ENCODE measurements around the gene TUBA4A. TPM values are rescaled to one million over a fixed set of nuclear protein-coding genes. Genes with fewer than 3 reads are reported as not detected.
A peak's percentile ranks its signal among the peaks of the same experiment; 100 is the strongest.

TUBA4A gene
- total RNA-seq, 1 experiment from 2014 or later = 40.8 TPM

DNA sequence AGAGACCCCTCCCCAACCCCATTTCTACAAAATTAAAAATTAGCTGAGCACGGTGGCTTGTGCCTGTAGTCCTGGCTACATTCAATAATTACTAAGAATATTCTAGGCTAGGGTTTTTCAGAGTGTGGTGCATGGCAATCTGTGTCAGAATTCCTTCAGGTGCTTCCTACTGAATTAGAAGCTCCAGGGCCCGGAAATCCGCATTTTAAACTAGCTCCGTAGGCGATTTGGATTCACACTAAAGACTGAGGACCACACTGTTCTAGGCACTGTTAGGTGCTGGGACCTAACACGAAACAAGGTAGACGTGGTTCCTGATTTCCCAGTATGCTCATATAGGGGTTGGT is 47.8 kb downstream of the TUBA4A start (continued):
- TF ChIP-seq, protein P1, sequence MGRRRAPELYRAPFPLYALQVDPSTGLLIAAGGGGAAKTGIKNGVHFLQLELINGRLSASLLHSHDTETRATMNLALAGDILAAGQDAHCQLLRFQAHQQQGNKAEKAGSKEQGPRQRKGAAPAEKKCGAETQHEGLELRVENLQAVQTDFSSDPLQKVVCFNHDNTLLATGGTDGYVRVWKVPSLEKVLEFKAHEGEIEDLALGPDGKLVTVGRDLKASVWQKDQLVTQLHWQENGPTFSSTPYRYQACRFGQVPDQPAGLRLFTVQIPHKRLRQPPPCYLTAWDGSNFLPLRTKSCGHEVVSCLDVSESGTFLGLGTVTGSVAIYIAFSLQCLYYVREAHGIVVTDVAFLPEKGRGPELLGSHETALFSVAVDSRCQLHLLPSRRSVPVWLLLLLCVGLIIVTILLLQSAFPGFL (CRISPR knock-in tag; IDR thresholded peaks at IDR 0.05; ENCODE audit: borderline replicate concordance) = no peak
- TF ChIP-seq, protein P2, sequence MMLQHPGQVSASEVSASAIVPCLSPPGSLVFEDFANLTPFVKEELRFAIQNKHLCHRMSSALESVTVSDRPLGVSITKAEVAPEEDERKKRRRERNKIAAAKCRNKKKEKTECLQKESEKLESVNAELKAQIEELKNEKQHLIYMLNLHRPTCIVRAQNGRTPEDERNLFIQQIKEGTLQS (CRISPR knock-in tag; conservative IDR thresholded peaks at IDR 0.05) = no peak
- TF ChIP-seq RORB (CRISPR knock-in tag; IDR thresholded peaks at IDR 0.05) (no peak), FOXJ3 (CRISPR knock-in tag; IDR thresholded peaks at IDR 0.05; ENCODE audit: borderline replicate concordance) (no peak)
- TF ChIP-seq, protein P3, sequence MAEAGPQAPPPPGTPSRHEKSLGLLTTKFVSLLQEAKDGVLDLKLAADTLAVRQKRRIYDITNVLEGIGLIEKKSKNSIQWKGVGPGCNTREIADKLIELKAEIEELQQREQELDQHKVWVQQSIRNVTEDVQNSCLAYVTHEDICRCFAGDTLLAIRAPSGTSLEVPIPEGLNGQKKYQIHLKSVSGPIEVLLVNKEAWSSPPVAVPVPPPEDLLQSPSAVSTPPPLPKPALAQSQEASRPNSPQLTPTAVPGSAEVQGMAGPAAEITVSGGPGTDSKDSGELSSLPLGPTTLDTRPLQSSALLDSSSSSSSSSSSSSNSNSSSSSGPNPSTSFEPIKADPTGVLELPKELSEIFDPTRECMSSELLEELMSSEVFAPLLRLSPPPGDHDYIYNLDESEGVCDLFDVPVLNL (CRISPR knock-in tag; IDR thresholded peaks at IDR 0.05; ENCODE audit: borderline replicate concordance, low read depth) = no peak

DNA sequence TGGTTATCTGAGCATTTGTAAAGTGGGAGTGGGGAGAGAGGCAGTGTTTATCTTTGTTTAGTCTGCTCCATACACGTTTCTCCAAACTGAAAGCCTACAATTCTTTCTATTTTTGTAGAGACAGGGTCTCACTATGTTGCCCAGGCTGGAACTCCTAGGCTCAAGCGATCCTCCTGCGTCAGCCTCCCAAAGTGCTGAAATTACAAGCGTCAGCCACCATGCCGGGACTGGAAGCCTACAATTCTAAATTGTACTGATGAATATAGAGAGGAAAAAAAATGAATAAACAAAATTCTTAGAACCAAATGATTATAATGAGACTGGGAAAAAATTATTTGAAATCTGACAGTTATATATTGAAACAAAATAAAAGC is 48.6 kb downstream of the TUBA4A start:
- DNase-seq (ENCODE audit: low spot score) = no peak
- TF ChIP-seq, protein P4, sequence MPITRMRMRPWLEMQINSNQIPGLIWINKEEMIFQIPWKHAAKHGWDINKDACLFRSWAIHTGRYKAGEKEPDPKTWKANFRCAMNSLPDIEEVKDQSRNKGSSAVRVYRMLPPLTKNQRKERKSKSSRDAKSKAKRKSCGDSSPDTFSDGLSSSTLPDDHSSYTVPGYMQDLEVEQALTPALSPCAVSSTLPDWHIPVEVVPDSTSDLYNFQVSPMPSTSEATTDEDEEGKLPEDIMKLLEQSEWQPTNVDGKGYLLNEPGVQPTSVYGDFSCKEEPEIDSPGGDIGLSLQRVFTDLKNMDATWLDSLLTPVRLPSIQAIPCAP (CRISPR knock-in tag; IDR thresholded peaks at IDR 0.05) = no peak
- ATAC-seq = no peak
- POLR2A ChIA-PET = interaction anchor here (0.7 kb wide), 1 partner anchor 495 kb away, joined by 3 read pairs; no protein-coding TSS in a partner anchor
- Mint-ChIP-seq H3K4me1 (peaks cover 6% of the 10 kb centered on the region), H3K4me3 (peak overlapping the region; percentile 74), H3K27ac (no peak overlapping the region), H3K36me3 (peaks cover 17% of the 10 kb centered on the region), H3K27me3 (ENCODE audit: low read depth) (peaks cover 15% of the 10 kb centered on the region), H3K9me3 (peaks cover 14% of the 10 kb centered on the region)
- CTCF ChIA-PET = interaction anchor here (0.7 to 1.1 kb wide), 2 partner anchors 273 to 325 kb away, joined by 3 read pairs; no protein-coding TSS in a partner anchor

DNA sequence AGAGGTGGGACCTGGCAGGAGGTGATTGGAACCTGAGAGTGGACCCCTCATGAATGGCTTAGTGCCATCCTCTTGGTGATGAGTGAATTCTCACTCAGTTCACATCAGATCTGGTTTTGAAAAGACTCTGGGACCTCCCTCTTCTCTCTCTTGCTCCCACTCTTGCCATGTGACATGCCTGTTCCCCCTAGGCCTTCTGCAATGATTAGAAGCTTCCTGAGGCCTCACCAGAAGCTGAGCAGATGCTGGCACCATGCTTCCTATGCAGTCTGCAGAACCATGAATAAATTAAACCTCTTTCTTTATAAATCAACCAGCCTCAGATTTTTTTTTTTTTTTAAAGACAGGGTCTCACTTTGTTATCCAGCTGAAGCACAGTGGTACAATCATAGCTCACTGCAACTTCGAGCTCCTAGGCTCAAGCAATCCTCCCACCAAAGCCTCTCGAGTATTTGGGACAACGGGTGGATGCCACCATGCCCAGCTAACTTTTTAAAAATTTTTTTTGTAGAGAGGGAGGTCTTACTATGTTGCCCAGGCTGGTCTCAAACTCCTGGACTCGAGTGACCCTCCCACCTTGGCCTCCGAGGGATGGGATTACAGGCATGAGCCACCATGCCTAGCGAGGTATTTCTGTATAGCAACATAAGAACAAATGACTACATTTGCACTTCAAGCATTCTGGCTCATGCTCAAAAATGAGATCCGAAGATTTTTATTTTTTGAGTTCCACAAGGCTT is 49.1 kb downstream of the TUBA4A start:
- Mint-ChIP-seq H3K9me3 (peaks cover 14% of the 10 kb centered on the region), H3K27ac (no peak overlapping the region), H3K4me3 (peak overlapping the region; percentile 74; the same call in 1 of the 2 replicates), H3K36me3 (peaks cover 12% of the 10 kb centered on the region), H3K4me1 (peaks cover 6% of the 10 kb centered on the region), H3K27me3 (ENCODE audit: low read depth) (peaks cover 15% of the 10 kb centered on the region)
- POLR2A ChIA-PET = interaction anchor here (0.7 kb wide), 1 partner anchor 494 kb away, joined by 3 read pairs; no protein-coding TSS in a partner anchor
- CTCF ChIA-PET = interaction anchor here (0.7 to 0.8 kb wide), 2 partner anchors 273 to 675 kb away, joined by 3 read pairs; no protein-coding TSS in a partner anchor
- no peak for DNase-seq (ENCODE audit: low spot score)
- no peak for ATAC-seq
- no peak for TF ChIP-seq ETV6 (CRISPR knock-in tag; IDR thresholded peaks at IDR 0.05)
- TF ChIP-seq CBFB (CRISPR knock-in tag; IDR thresholded peaks at IDR 0.05; ENCODE audit: low read depth) = no peak
- no peak for TF ChIP-seq ZNF317 (CRISPR knock-in tag; IDR thresholded peaks at IDR 0.05; ENCODE audit: borderline replicate concordance, low read depth)
- TF ChIP-seq KAT7 (CRISPR knock-in tag; IDR thresholded peaks at IDR 0.05; ENCODE audit: borderline replicate concordance) = no peak
- TF ChIP-seq, protein P5, sequence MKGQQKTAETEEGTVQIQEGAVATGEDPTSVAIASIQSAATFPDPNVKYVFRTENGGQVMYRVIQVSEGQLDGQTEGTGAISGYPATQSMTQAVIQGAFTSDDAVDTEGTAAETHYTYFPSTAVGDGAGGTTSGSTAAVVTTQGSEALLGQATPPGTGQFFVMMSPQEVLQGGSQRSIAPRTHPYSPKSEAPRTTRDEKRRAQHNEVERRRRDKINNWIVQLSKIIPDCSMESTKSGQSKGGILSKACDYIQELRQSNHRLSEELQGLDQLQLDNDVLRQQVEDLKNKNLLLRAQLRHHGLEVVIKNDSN (CRISPR knock-in tag; IDR thresholded peaks at IDR 0.05) = no peak
- TF ChIP-seq, protein P6, sequence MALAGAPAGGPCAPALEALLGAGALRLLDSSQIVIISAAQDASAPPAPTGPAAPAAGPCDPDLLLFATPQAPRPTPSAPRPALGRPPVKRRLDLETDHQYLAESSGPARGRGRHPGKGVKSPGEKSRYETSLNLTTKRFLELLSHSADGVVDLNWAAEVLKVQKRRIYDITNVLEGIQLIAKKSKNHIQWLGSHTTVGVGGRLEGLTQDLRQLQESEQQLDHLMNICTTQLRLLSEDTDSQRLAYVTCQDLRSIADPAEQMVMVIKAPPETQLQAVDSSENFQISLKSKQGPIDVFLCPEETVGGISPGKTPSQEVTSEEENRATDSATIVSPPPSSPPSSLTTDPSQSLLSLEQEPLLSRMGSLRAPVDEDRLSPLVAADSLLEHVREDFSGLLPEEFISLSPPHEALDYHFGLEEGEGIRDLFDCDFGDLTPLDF (CRISPR knock-in tag; IDR thresholded peaks at IDR 0.05) = no peak
- TF ChIP-seq CREM (CRISPR knock-in tag; IDR thresholded peaks at IDR 0.05) = no peak
- TF ChIP-seq NR2C2 (CRISPR knock-in tag; IDR thresholded peaks at IDR 0.05) = no peak
- no peak for TF ChIP-seq ZNF423 (CRISPR knock-in tag; IDR thresholded peaks at IDR 0.05)
- TF ChIP-seq, protein P7, sequence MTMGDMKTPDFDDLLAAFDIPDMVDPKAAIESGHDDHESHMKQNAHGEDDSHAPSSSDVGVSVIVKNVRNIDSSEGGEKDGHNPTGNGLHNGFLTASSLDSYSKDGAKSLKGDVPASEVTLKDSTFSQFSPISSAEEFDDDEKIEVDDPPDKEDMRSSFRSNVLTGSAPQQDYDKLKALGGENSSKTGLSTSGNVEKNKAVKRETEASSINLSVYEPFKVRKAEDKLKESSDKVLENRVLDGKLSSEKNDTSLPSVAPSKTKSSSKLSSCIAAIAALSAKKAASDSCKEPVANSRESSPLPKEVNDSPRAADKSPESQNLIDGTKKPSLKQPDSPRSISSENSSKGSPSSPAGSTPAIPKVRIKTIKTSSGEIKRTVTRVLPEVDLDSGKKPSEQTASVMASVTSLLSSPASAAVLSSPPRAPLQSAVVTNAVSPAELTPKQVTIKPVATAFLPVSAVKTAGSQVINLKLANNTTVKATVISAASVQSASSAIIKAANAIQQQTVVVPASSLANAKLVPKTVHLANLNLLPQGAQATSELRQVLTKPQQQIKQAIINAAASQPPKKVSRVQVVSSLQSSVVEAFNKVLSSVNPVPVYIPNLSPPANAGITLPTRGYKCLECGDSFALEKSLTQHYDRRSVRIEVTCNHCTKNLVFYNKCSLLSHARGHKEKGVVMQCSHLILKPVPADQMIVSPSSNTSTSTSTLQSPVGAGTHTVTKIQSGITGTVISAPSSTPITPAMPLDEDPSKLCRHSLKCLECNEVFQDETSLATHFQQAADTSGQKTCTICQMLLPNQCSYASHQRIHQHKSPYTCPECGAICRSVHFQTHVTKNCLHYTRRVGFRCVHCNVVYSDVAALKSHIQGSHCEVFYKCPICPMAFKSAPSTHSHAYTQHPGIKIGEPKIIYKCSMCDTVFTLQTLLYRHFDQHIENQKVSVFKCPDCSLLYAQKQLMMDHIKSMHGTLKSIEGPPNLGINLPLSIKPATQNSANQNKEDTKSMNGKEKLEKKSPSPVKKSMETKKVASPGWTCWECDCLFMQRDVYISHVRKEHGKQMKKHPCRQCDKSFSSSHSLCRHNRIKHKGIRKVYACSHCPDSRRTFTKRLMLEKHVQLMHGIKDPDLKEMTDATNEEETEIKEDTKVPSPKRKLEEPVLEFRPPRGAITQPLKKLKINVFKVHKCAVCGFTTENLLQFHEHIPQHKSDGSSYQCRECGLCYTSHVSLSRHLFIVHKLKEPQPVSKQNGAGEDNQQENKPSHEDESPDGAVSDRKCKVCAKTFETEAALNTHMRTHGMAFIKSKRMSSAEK (CRISPR knock-in tag; IDR thresholded peaks at IDR 0.05; ENCODE audit: borderline replicate concordance) = no peak
- no peak for TF ChIP-seq NFYB (CRISPR knock-in tag; conservative IDR thresholded peaks at IDR 0.05; ENCODE audit: low read depth)
- no peak for TF ChIP-seq MYBL2 (CRISPR knock-in tag; IDR thresholded peaks at IDR 0.05)
- no peak for TF ChIP-seq ZNF138 (CRISPR knock-in tag; conservative IDR thresholded peaks at IDR 0.05)
- TF ChIP-seq, protein P8, sequence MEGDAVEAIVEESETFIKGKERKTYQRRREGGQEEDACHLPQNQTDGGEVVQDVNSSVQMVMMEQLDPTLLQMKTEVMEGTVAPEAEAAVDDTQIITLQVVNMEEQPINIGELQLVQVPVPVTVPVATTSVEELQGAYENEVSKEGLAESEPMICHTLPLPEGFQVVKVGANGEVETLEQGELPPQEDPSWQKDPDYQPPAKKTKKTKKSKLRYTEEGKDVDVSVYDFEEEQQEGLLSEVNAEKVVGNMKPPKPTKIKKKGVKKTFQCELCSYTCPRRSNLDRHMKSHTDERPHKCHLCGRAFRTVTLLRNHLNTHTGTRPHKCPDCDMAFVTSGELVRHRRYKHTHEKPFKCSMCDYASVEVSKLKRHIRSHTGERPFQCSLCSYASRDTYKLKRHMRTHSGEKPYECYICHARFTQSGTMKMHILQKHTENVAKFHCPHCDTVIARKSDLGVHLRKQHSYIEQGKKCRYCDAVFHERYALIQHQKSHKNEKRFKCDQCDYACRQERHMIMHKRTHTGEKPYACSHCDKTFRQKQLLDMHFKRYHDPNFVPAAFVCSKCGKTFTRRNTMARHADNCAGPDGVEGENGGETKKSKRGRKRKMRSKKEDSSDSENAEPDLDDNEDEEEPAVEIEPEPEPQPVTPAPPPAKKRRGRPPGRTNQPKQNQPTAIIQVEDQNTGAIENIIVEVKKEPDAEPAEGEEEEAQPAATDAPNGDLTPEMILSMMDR (IDR thresholded peaks at IDR 0.05) = no peak
- TF ChIP-seq ZNF416 (CRISPR knock-in tag; IDR thresholded peaks at IDR 0.05) = no peak

Data from WTC11 (cell line).